8988T (cell line): Measurements from ENCODE around the gene NOX3.
"Not testable (repeated sequence)": the region's sequence is repeated elsewhere in the genome, so short reads cannot be mapped to it uniquely, and the experiment has no call there.

Experiments
- DNase-seq: peaks from one replicate; pipeline ENCODE4 v3.0.0; 2011

NOX3 gene

DNA sequence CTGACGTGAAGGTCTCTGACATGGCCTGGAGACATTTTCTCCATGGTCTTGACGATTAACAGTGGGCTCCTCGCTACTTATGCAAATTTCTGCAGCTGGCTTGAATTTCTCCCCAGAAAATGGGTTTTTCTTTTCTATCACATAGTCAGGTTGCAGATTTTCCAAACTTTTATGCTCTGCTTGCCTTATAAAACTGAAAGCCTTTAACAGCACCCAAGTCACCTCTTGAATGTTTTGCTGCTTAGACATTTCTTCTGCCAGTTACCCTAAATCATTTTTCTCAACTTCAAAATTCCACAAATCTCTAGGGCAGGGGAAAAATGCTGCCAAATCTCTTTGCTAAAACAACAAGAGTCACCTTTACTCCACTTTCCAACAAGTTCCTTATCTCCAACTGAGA lies 12.9 kb upstream of the NOX3 start:
- DNase-seq = not testable (repeated sequence)

DNA sequence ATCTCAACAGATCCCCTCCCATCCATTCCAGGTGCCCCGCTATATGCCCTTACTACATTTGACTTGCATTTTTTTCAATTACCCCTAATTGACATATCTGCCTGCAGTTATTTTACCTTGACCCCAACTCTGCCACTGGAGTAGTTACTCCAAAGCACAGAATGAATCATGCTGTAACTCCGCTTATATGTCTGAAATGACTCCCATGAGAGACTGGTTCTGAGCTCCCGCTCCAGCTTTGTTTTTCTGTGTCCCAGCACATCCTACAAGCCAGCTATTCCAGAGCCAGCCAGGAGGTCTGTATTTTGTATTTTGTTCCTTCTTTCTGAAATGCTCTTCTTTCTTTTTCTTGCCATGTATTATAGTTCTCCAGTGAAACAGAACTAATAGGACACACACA lies 10.9 kb upstream of the NOX3 start:
- DNase-seq = no peak

DNA sequence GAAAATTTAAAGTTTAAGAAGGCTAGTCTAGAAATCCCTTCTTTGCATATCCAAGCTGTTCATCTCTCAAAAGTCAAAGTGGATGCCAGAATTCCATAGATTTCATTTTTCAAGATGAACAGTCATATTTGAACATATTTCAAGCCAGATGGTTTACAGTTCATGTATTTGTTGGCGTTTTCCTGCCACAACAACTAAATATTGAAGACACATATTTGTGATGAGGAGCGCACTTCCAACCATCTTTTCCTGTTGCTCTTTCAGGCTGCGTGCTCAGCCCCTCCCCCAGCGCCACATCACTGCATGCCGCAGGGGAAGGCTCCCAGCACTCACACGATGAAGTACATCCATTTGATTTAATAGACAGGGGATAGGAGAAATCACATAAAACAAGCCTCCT lies 5.9 kb upstream of the NOX3 start:
- no peak for DNase-seq

- DNase-seq = no peak
Observed at GRCh38 chr6:155454471-155454870, 1.2 kb downstream of the NOX3 start.

DNA sequence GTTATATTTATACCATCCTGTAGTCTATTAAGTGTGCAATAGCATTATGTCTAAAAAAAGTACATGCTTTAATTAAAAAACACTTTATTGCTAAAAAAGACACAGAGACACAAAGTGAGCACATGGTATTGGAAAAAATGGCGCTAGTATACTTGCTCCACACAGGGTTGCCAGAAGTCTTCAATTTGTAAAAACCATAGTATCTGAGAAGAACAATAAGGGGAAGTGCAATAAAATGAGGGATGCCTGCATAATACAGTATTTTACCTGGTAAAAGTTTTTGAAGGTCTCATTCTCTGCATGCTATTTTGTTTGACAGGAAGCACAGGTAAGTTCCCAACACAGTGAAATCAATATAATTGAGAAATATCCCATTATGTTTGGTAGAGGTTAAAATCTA lies 1.6 kb downstream of the NOX3 start:
- no peak for DNase-seq

DNA sequence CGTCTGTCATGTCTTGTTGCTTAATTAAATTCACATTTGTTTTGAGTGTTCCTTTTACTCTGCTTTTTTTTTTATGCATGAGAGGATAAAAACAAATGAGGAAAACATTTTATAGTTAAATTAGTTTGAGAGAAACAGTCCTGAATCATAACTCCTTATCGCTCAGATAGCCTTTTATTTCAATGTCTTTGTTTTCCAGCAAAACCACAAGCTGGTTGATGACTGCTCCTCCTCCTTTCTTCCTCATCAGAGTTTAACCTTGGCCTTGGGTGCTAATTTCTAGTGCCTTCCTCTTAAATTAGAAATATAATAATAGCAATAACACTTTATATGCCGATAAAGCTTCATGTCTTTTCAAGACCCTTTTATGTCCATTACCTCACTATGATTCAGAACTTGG lies 3.1 kb downstream of the NOX3 start:
- DNase-seq = no peak

- DNase-seq = not testable (repeated sequence)
Observed at GRCh38 chr6:155451530-155451929, 4.1 kb downstream of the NOX3 start.

GRCh38 chr6:155450240-155450581 lies 5.4 kb downstream of the NOX3 start:
- no peak for DNase-seq

GRCh38 chr6:155449450-155450239 lies 6.0 kb downstream of the NOX3 start:
- DNase-seq = no peak

DNA sequence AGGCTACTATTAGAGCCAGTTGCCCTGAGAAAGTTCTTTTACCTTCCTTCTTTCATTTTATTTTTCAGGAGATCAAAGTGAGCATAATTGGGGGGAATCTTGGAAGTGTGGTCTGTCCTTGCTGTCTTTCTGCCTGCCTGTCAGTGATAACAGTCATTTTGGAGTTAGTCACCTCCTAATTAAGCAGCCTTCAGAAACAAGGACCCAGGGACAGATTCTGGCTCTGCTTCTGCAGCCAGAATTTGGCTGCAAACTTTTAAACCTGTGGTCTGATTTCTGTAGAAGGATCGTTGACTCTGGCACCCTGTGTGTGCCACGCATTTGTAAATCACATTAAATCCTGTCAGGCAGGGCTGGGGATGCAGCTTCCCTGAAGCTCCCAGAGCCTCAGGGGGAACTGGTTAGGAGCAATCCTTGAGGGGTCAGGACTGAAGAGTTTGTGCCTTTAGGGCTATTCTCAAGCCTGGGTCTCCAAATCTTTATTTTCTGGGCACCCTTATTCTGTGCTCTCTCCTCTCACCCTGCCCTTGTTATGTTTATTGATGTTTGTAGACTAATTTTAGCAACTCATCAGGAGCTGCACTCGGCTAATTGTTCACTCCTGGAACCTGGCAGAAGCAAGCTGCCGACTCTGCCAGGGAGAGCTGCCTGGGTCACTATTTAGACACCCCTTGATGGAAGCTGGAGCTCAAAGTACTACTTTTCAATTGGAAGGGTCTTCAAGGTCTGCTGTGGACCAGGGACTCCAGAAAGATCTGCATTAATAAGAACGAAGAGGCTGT lies 6.8 kb downstream of the NOX3 start:
- DNase-seq = no peak

DNA sequence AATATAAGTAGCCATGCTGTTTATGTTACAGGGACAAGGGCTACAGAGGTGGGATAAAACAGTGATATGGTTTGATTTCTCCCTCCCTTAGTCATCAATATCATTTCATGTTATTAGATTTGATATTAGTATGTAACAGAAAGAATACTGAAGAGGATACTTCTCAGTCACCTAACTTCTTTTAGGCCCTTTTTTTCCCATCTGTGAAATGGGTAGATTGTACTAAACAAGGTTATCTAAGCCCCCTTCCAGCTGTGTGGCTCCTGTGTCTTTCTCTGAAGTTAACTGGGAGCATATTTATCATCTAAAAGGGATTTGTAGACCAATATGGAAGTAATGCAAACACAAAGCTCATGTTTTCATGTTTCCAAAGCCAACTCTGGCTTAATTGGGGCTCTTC lies 7.7 kb downstream of the NOX3 start:
- DNase-seq = no peak

- no peak for DNase-seq
Observed at GRCh38 chr6:155444952-155445903, 10.4 kb downstream of the NOX3 start.

- no peak for DNase-seq
Observed at GRCh38 chr6:155444120-155444917, 11.3 kb downstream of the NOX3 start.

- DNase-seq = no peak
Observed at GRCh38 chr6:155443168-155443567, 12.5 kb downstream of the NOX3 start.

- no peak for DNase-seq
Observed at GRCh38 chr6:155442562-155442961, 13.1 kb downstream of the NOX3 start.

DNA sequence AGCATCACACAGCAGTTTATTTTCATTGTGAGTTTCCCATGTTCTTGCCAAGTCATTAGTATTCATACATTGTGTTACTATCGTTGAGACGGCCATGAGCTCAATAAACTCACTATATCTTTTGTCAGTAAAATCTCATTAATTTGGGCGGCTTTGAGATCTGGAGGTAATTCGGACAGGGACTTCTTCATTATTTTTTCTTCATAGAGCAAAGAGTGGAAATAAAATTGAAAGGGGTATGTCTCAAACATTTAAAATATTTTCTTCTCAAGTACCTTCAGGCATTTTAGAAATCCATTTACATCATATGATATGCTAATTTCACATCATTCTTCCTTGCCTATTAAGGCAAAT lies 14.6 kb downstream of the NOX3 start:
- no peak for DNase-seq

GRCh38 chr6:155440398-155441111 lies 15.1 kb downstream of the NOX3 start:
- no peak for DNase-seq

- no peak for DNase-seq
Observed at GRCh38 chr6:155439376-155439775, 16.3 kb downstream of the NOX3 start.

GRCh38 chr6:155436981-155437749 lies 18.5 kb downstream of the NOX3 start:
- DNase-seq = no peak

DNA sequence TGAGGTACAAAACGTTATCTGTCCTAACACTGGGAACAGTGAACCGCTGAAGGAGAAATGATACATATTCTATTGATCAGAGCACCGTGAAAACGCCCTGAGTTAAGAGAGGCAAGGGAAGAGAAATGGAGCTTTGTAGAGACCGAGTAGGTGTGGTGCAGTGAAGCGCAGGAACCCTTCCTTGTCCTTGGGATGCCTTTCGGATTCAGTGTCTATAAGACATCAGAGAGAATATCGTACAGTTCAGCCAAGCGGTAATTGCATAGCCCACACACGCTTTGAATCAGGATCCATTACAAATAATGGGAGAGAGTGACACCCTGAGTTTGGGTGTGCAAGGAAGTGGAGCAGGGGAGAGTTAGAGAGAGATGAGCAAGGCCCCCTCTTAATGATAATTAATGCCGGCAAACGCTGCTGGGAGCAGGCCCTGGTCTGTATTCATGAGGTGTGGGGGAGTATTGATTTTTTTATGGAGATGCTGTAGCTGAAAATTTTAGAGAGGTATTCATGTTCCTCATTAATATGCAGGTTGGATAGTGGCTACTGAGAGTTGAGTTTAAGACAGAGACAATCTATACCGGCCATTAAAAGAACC lies 20.7 kb downstream of the NOX3 start:
- DNase-seq = no peak

GRCh38 chr6:155434096-155434495 lies 21.5 kb downstream of the NOX3 start:
- DNase-seq = no peak
